ENCODE measurements around the gene LPCAT2. TPM values are rescaled to one million over a fixed set of nuclear protein-coding genes. Genes with fewer than 3 reads are reported as not detected.

Gene LPCAT2
- total and polyA plus RNA-seq, 2 of the 8 experiments (the other 6 are each of a cell fraction or from before 2014, with no cell fraction given): 2.2 to 10.6 TPM

GRCh38 chr16:55475919-55476318 is 33.0 kb upstream of the LPCAT2 start (continued):
- no peak for TF ChIP-seq CHD7 (IDR thresholded peaks at IDR 0.05; ENCODE audit: insufficient replicate concordance, low read length)
- no peak for TF ChIP-seq EZH2 (IDR thresholded peaks at IDR 0.05; ENCODE audit: low read depth, low read length, severe bottlenecking)
